Vagina (tissue), 2 donors: ENCODE results near the gene TENM4.

Experiments used
- CTCF ChIP-seq, 3 experiments: fragments of 450-650 bp in 2 of 3; fragments of 200-600 bp in 1 of 3; sonication (generic) in 1 of 3; IDR thresholded peaks; one replicate each; pipeline ENCODE4 v1.5.1; 2017 to 2019; ENCODE audit warnings: antibody characterized with exemption in 3 of 3, mild to moderate bottlenecking in 2 of 3, moderate library complexity in 2 of 3
- POLR2A ChIP-seq, 2 donors: fragments of 450-650 bp; IDR thresholded peaks; one replicate each; pipeline ENCODE4 v1.6.1; 2017; ENCODE audit warnings: antibody characterized with exemption in 2 of 2, mild to moderate bottlenecking in 2 of 2, moderate library complexity in 2 of 2
- POLR2AphosphoS5 ChIP-seq, 2 donors: sonication (generic); formaldehyde crosslinking; IDR thresholded peaks; one replicate each; pipeline ENCODE4 v1.9.0; 2017; ENCODE audit warnings: antibody characterized with exemption in 2 of 2, mild to moderate bottlenecking in 2 of 2, low read depth in 1 of 2; ENCODE audit not compliant: insufficient read depth in 1 of 2

DNA sequence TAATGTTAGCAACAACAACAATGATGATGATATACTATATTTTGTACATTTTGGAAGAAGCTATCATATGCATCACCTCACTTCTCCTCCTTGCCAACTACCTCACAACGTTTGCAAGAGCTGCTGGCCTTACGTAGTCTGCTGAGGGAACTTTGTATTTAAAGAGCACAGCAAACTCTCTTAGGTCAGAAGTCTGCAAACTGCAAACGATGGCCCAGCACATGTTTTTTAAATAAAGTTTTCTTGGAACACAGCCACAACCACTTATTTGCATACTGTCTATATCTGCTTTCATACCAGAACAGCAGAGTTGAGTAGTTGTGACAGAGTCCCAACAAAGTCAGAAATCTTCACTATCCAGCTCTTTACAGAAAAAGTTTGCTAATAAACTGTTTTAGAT is 261.7 kb downstream of the TENM4 start:
- TF ChIP-seq CTCF (IDR thresholded peaks at IDR 0.05) = no peak
- TF ChIP-seq POLR2AphosphoS5 (IDR thresholded peaks at IDR 0.05; ENCODE audit: insufficient read depth in 1 of 2, low read depth in 1 of 2) = no peak
- TF ChIP-seq POLR2A (IDR thresholded peaks at IDR 0.05) = no peak
